Measurements from ENCODE around the gene ZNF608.

GRCh38 chr5:124755041-124755440 is 8.6 kb upstream of the ZNF608 start:
- no peak for TF ChIP-seq CTCF (conservative IDR thresholded peaks at IDR 0.05; ENCODE audit: low read length)
- no peak for TF ChIP-seq EZH2phosphoT487 (IDR thresholded peaks at IDR 0.05; ENCODE audit: borderline replicate concordance, low read depth, low read length)
